K562 treated with DMSO at 1 percent for 24 hours (cell line): ENCODE results near the gene TMEM212. TPM values are rescaled to one million over a fixed set of nuclear protein-coding genes. Genes with fewer than 3 reads are reported as not detected.

Experiments used
- total RNA-seq: library from RNA; unstranded; fragments of 300-600 nt; gene quantifications from 2 replicates; pipeline ENCODE4 v1.2.3, GENCODE V29; 2022; ENCODE audit warnings: low read depth; ENCODE audit not compliant: insufficient read depth

Gene TMEM212
- total RNA-seq, result not detected in 2 replicates

GRCh38 chr3:171842864-171843518 is at the start of gene TMEM212:
TSS of gene TMEM212 (plus strand) at chr3:171843349. CDS start at chr3:171843384, 35 bp downstream.

GRCh38 chr3:171809861-171810628 is 33.1 kb upstream of the TMEM212 start, which contains the start of gene PLD1:
TSS of gene PLD1 (minus strand) at chr3:171810483. CDS start at chr3:171738051, 72,432 bp downstream.

Other genes starting within 250 kb of the TMEM212 start
- gene PLD1, start 32.9 kb upstream of the TMEM212 start, total RNA-seq, result 21.3 and 22.3 TPM in 2 replicates
- 11.1 and 15.5 TPM in 2 replicates for gene FNDC3B, start 196.2 kb downstream of the TMEM212 start, total RNA-seq